ENCODE measurements around the gene HOXA13. TPM values are rescaled to one million over a fixed set of nuclear protein-coding genes. Genes with fewer than 3 reads are reported as not detected.

Gene HOXA13
- total RNA-seq, 4 donors from 2014 or later, result 0.82 to 2.4 (median 1.7) TPM

DNA sequence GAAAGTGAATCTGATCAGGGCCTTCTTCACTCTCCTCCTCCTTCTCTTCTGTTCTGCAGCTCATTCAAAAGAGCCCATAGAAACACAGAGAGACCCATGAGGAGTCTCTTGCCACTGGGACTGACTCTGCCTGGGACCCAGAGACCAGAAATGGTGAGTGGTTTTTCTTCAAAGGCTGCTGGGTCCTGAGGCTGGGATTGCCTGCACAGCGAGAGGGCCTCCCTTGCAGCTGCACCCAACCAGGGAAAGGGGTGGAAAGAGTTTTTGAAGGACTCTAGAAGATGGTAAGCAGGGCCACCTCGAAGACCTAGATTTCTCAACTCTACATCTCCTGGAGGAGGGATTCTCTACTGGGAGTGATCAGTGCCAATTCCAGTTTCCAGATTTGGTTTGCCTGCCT is 15.5 kb upstream of the HOXA13 start:
- ATAC-seq, result no peak
- peaks cover 9 to 36% (median 30%) of the 10 kb centered on the region in 3 donors for H3K27me3 ChIP-seq
- intact Hi-C loops (cut with DNase I; ENCODE audit: low total_unique reads), result no loop called here

GRCh38 chr7:27214239-27214950 is 14.5 kb upstream of the HOXA13 start:
- H3K27me3 ChIP-seq, result peaks cover 9 to 35% (median 26%) of the 10 kb centered on the region in 3 donors
- TF ChIP-seq POLR2A (IDR thresholded peaks at IDR 0.05), result no peak
- no peak for TF ChIP-seq CTCF (IDR thresholded peaks at IDR 0.05 in 4 of 5, conservative IDR thresholded peaks at IDR 0.05 in 1 of 5)

More for the DNA sequence above, 15.5 kb upstream of the HOXA13 start:
- DNase-seq, result no peak
- Histone ChIP-seq H3K9me3 (no peaks in the 10 kb centered on the region), H3K36me3 (no peaks in the 10 kb centered on the region), H3K4me1 (peaks cover 4 to 5% of the 10 kb centered on the region in 2 donors), H3K4me3 (no peak overlapping the region), H3K27ac (no peak overlapping the region)
- TF ChIP-seq CTCF (IDR thresholded peaks at IDR 0.05 in 4 of 5, conservative IDR thresholded peaks at IDR 0.05 in 1 of 5) (no peak), POLR2A (IDR thresholded peaks at IDR 0.05) (no peak)
- in situ Hi-C loops (cut with MboI; ENCODE audit: low sequenced_read_pairs in 4 of 4), result loop anchor here in 3 of 4 donors (25.0 kb wide), 3 partner anchors 347 to 697 kb away; no protein-coding TSS in a partner anchor

DNA sequence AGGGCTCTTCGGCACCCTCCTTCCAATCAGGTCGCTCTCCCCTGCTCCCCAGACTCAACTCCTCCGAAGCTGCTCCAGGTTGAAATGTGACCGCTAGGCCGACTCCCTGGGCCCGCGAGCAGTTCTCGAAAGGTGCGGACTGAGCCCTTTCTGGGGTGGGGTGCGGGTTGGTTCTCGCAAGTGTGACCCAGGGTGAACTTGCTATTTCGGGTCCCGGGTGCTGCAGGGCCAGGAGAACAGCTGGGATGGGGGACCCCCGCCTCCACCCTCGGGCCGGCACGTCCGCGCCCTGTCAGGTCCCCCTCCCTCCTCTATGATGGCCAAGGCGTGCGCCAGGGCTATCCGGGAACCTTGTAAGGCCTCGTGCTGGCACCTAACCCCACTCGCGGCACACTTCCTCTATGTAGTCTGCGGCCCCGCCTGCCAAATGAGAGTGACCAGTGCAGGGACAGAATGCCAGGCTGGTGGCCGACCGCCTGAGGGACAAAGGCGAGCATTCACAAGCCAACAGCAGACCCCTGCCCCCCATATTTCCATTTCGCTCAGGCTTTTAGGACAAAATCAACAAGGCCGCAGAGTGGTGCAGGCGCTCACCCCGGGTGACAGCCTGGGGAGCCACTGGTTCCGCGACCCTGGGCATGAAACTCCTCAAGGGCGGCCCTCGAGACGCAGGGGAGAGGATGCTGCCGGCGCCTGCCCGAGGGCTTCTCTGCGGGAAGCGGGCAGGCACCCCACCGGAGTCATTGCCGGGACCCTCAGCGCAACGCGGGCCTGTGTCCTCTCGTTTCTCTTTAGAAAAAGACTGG is 13.7 kb upstream of the HOXA13 start:
- intact Hi-C loops (cut with DNase I; ENCODE audit: low total_unique reads), result no loop called here
- DNase-seq (no peak), ATAC-seq (no peak)
- Histone ChIP-seq H3K9me3 (no peaks in the 10 kb centered on the region), H3K36me3 (no peaks in the 10 kb centered on the region), H3K27me3 (peaks cover 9 to 31% (median 30%) of the 10 kb centered on the region in 3 donors), H3K27ac (no peak overlapping the region), H3K4me1 (peaks cover 4 to 5% of the 10 kb centered on the region in 2 donors), H3K4me3 (no peak overlapping the region)
- no peak for TF ChIP-seq POLR2A (IDR thresholded peaks at IDR 0.05)
- no peak for TF ChIP-seq CTCF (IDR thresholded peaks at IDR 0.05 in 4 of 5, conservative IDR thresholded peaks at IDR 0.05 in 1 of 5)
- in situ Hi-C loops (cut with MboI; ENCODE audit: low sequenced_read_pairs in 4 of 4), result loop anchor here in 3 of 4 donors (25.0 kb wide), 3 partner anchors 349 to 699 kb away; no protein-coding TSS in a partner anchor

More at GRCh38 chr7:27214239-27214950, 14.5 kb upstream of the HOXA13 start:
- H3K4me1 ChIP-seq, result peaks cover 4 to 5% of the 10 kb centered on the region in 2 donors
- H3K36me3 ChIP-seq, result no peaks in the 10 kb centered on the region
- H3K27ac ChIP-seq, result no peak overlapping the region
- ATAC-seq (no peak), DNase-seq (no peak)
- intact Hi-C loops (cut with DNase I; ENCODE audit: low total_unique reads) (no loop called here), in situ Hi-C loops (cut with MboI; ENCODE audit: low sequenced_read_pairs in 4 of 4) (loop anchor here in 3 of 4 donors (25.0 kb wide), 3 partner anchors 348 to 698 kb away; no protein-coding TSS in a partner anchor)
- no peak overlapping the region for H3K4me3 ChIP-seq
- H3K9me3 ChIP-seq, result no peaks in the 10 kb centered on the region

GRCh38 chr7:27212497-27213432 is 12.9 kb upstream of the HOXA13 start:
- H3K27ac ChIP-seq, result no peak overlapping the region
- H3K9me3 ChIP-seq, result no peaks in the 10 kb centered on the region
- ATAC-seq (no peak), DNase-seq (no peak)
- no peak overlapping the region for H3K4me3 ChIP-seq
- intact Hi-C loops (cut with DNase I; ENCODE audit: low total_unique reads), result no loop called here
- peaks cover 9 to 31% (median 27%) of the 10 kb centered on the region in 3 donors for H3K27me3 ChIP-seq
- peaks cover 4 to 5% of the 10 kb centered on the region in 2 donors for H3K4me1 ChIP-seq
- in situ Hi-C loops (cut with MboI; ENCODE audit: low sequenced_read_pairs in 4 of 4), result loop anchor here in 3 of 4 donors (25.0 kb wide), 3 partner anchors 350 to 700 kb away; no protein-coding TSS in a partner anchor
- TF ChIP-seq CTCF (IDR thresholded peaks at IDR 0.05 in 4 of 5, conservative IDR thresholded peaks at IDR 0.05 in 1 of 5), result no peak
- no peak for TF ChIP-seq POLR2A (IDR thresholded peaks at IDR 0.05)
- H3K36me3 ChIP-seq, result no peaks in the 10 kb centered on the region
